ENCODE measurements around the gene PKIG. TPM values are rescaled to one million over a fixed set of nuclear protein-coding genes. Genes with fewer than 3 reads are reported as not detected.

The PKIG gene
- total RNA-seq, 2 donors from 2014 or later, result 43.6 to 64.9 TPM

DNA sequence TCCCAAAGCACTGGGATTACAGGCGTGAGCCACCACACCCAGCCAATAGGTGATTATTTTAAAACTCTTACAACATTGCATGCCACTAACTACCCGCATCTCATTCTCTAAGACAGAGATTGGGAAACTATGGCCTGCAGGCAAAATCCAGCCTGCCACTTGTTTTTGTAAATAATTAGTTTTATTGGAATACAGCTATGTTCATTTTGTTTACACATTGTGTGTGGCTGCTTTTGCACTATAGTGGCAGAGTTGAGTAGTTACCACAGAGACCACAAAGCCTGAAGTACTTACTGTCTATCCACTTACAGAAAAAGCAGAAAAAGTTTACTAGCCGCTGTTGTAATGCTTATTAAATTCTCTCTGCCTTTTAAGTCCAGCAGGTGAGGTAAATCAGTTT, 16.4 kb upstream of the PKIG start:
- Histone ChIP-seq H3K36me3 (replicated peaks in 1 of 2; ENCODE audit: insufficient read depth in 1 of 2, low read depth in 2 of 2) (no peaks in the 10 kb centered on the region), H3K27ac (no peak overlapping the region), H3K4me3 (no peak overlapping the region), H3K4me1 (no peaks in the 10 kb centered on the region), H3K9me3 (no peaks in the 10 kb centered on the region), H3K27me3 (no peaks in the 10 kb centered on the region)
- no peak for ATAC-seq
- TF ChIP-seq POLR2A (IDR thresholded peaks at IDR 0.05), result no peak
- TF ChIP-seq, protein P1, sequence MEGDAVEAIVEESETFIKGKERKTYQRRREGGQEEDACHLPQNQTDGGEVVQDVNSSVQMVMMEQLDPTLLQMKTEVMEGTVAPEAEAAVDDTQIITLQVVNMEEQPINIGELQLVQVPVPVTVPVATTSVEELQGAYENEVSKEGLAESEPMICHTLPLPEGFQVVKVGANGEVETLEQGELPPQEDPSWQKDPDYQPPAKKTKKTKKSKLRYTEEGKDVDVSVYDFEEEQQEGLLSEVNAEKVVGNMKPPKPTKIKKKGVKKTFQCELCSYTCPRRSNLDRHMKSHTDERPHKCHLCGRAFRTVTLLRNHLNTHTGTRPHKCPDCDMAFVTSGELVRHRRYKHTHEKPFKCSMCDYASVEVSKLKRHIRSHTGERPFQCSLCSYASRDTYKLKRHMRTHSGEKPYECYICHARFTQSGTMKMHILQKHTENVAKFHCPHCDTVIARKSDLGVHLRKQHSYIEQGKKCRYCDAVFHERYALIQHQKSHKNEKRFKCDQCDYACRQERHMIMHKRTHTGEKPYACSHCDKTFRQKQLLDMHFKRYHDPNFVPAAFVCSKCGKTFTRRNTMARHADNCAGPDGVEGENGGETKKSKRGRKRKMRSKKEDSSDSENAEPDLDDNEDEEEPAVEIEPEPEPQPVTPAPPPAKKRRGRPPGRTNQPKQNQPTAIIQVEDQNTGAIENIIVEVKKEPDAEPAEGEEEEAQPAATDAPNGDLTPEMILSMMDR (IDR thresholded peaks at IDR 0.05), result no peak
- WGBS, 2 donors, result 97% methylated on average over 3 of the region's 3 CpGs
- DNase-seq, result no peak
- intact Hi-C loops (cut with DNase I), result no loop called here

- ATAC-seq (no peak), DNase-seq (no peak)
- no peaks in the 10 kb centered on the region for H3K27me3 ChIP-seq
- H3K36me3 ChIP-seq (replicated peaks in 1 of 2; ENCODE audit: insufficient read depth in 1 of 2, low read depth in 2 of 2), result no peaks in the 10 kb centered on the region
- TF ChIP-seq POLR2A (IDR thresholded peaks at IDR 0.05), result no peak
- TF ChIP-seq, protein P1 (IDR thresholded peaks at IDR 0.05), result no peak
- H3K27ac ChIP-seq, result no peak overlapping the region
- no peaks in the 10 kb centered on the region for H3K4me1 ChIP-seq
- intact Hi-C loops (cut with DNase I), result no loop called here
- no peaks in the 10 kb centered on the region for H3K9me3 ChIP-seq
- no peak overlapping the region for H3K4me3 ChIP-seq
These were observed 15.6 kb upstream of the PKIG start for GRCh38 chr20:44566811-44567210.

DNA sequence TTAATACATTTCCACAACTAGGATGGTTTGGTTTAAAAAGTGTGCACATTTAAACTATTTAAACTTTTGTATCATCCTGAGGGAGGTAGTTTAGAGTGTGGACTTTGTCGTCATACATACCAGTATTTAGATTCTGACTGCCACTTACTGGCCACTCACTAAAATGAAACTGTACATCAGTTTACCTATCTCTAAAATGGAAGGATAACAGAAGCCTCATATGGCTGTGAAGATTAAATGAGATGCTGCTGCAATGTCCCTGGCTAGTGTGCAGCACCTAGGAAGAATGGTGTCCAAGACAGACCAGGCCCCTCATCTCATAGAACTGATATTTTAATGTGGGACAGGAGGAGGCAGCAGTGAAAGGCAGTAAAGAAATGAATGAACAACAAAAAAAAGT, 12.0 kb upstream of the PKIG start:
- no peaks in the 10 kb centered on the region for H3K27me3 ChIP-seq
- 85 to 96% methylated on average over 1 of the region's 1 CpG for WGBS, 2 donors
- TF ChIP-seq, protein P1 (IDR thresholded peaks at IDR 0.05), result no peak
- no peak for TF ChIP-seq POLR2A (IDR thresholded peaks at IDR 0.05)
- H3K4me3 ChIP-seq, result no peak overlapping the region
- no peaks in the 10 kb centered on the region for H3K9me3 ChIP-seq
- intact Hi-C loops (cut with DNase I), result no loop called here
- H3K27ac ChIP-seq, result no peak overlapping the region
- H3K36me3 ChIP-seq (replicated peaks in 1 of 2; ENCODE audit: insufficient read depth in 1 of 2, low read depth in 2 of 2), result no peaks in the 10 kb centered on the region
- no peak for ATAC-seq
- no peak for DNase-seq
- no peaks in the 10 kb centered on the region for H3K4me1 ChIP-seq

- Histone ChIP-seq H3K4me1 (no peaks in the 10 kb centered on the region), H3K4me3 (no peak overlapping the region), H3K36me3 (replicated peaks in 1 of 2; ENCODE audit: insufficient read depth in 1 of 2, low read depth in 2 of 2) (no peaks in the 10 kb centered on the region), H3K27ac (no peak overlapping the region), H3K27me3 (no peaks in the 10 kb centered on the region), H3K9me3 (no peaks in the 10 kb centered on the region)
- intact Hi-C loops (cut with DNase I), result no loop called here
- no peak for TF ChIP-seq POLR2A (IDR thresholded peaks at IDR 0.05)
- ATAC-seq (no peak), DNase-seq (no peak)
- WGBS, 2 donors, result 72 to 73% methylated on average over 6 of the region's 6 CpGs
These were observed 10.9 kb upstream of the PKIG start for GRCh38 chr20:44571362-44571988.

GRCh38 chr20:44572551-44573500, 9.6 kb upstream of the PKIG start:
- Histone ChIP-seq H3K36me3 (replicated peaks in 1 of 2; ENCODE audit: insufficient read depth in 1 of 2, low read depth in 2 of 2) (no peaks in the 10 kb centered on the region), H3K4me1 (no peaks in the 10 kb centered on the region), H3K4me3 (no peak overlapping the region), H3K9me3 (no peaks in the 10 kb centered on the region), H3K27me3 (no peaks in the 10 kb centered on the region), H3K27ac (peak overlapping the region in 2 of 4 donors; percentile 16 to 34)
- intact Hi-C loops (cut with DNase I), result no loop called here
- no peak for DNase-seq
- TF ChIP-seq POLR2A (IDR thresholded peaks at IDR 0.05), result no peak
- TF ChIP-seq, protein P1 (IDR thresholded peaks at IDR 0.05), result no peak
- no peak for ATAC-seq
- 68 to 69% methylated on average over 6 of the region's 6 CpGs for WGBS, 2 donors

Measured in body of pancreas (tissue), 4 donors.